H1 (cell line): ENCODE data around the gene TPRX1. TPM values are rescaled to one million over a fixed set of nuclear protein-coding genes. Genes with fewer than 3 reads are reported as not detected.

ENCODE experiments used
- CHD2 ChIP-seq: IDR thresholded peaks from 2 replicates; pipeline ENCODE4 v1.6.1; 2012; ENCODE audit warnings: low read length, improper control_type of control experiment
- polyA plus RNA-seq, 7 experiments: library from polyadenylated mRNA; depleted of rRNA in 3 of 7; stranded (reverse) in 5 of 7; unstranded in 2 of 7; fragments of >200 nt in 5 of 7; fragments of 200-250 nt in 2 of 7; gene quantifications; 1 replicate in 5 of 7; 2 replicates in 1 of 7; 4 replicates in 1 of 7; pipeline versions ENCODE4 v1.2.1 to v1.2.3, GENCODE V29; 2011 to 2013; ENCODE audit warnings: missing spikeins in 2 of 7, mixed read lengths in 2 of 7
- total RNA-seq: library from RNA; stranded (reverse); fragmentation: NEBNext Ultra II Directional; extraction: Animal tissue kit (Norgen Biotek cat#: 25700); gene quantifications from 2 replicates; pipeline ENCODE4 v1.2.1, GENCODE V29; 2021

Gene TPRX1
- total and polyA plus RNA-seq, 2 of the 8 experiments (the other 6 are each of a cell fraction or from before 2014, with no cell fraction given), result 0.03 TPM; not detected in 1

DNA sequence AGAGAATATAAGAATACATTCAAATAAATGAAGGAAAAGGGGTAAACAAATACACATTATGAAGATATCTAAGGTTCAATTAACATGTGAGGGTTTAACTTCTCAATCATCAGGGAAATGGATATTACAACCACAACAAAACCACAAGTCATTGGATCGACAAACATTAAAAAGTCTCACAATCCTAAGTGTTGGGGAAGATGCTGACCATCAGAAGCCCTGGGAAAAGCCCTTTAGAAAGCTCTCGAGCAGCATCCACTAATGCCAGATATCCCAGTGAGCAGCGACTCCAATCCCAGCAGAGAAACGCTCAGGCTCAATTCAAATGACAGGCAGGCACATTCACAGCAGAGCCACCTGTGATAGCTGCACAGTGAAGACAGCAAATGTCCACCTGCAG is 3.1 kb downstream of the TPRX1 start (continued):
- TF ChIP-seq CHD2, result no peak
